Breast epithelium (tissue), 4 donors: Measurements from ENCODE around the gene RAB9A. TPM values are rescaled to one million over a fixed set of nuclear protein-coding genes. Genes with fewer than 3 reads are reported as not detected.

Source experiments
- DNase-seq, 2 donors: peaks; one replicate each; pipeline ENCODE4 v3.0.0-alpha.2; 2019; ENCODE audit warnings: low spot score in 2 of 2
- H3K27ac ChIP-seq, 2 donors: fragments of 200-600 bp; sonication (generic) in 1 of 2; one replicate each; pipeline ENCODE4 v1.5.1; 2016 to 2019; ENCODE audit warnings: mild to moderate bottlenecking in 1 of 2
- H3K27me3 ChIP-seq, 2 donors: fragments of 200-600 bp; sonication (generic) in 1 of 2; one replicate each; pipeline versions ENCODE4 v1.5.1 to v1.6.0; 2017 to 2019; ENCODE audit warnings: control low read depth in 1 of 2, mild to moderate bottlenecking in 1 of 2
- H3K36me3 ChIP-seq: fragments of 200-600 bp; one replicate; pipeline ENCODE4 v1.5.1; 2019
- H3K4me1 ChIP-seq, 2 donors: fragments of 200-600 bp; sonication (generic); one replicate each; pipeline ENCODE4 v1.5.1; 2016 to 2019; ENCODE audit warnings: control low read depth in 1 of 2
- H3K4me3 ChIP-seq, 3 donors: fragments of 200-600 bp; sonication (generic); 1 replicate in 2 of 3; 2 replicates in 1 of 3; pipeline ENCODE4 v1.5.1; 2016 to 2019; ENCODE audit warnings: mild to moderate bottlenecking in 3 of 3, moderate library complexity in 2 of 3
- H3K9me3 ChIP-seq, 2 donors: fragments of 200-600 bp; sonication (generic) in 1 of 2; one replicate each; pipeline ENCODE4 v1.5.1; 2016 to 2019; ENCODE audit warnings: control low read depth in 1 of 2
- CTCF ChIP-seq, 3 donors: fragments of 450-650 bp; IDR thresholded peaks; one replicate each; pipeline ENCODE4 v1.5.1; 2016 to 2017; ENCODE audit warnings: antibody characterized with exemption in 3 of 3, mild to moderate bottlenecking in 3 of 3, moderate library complexity in 3 of 3
- POLR2A ChIP-seq: fragments of 450-650 bp; IDR thresholded peaks from one replicate; pipeline ENCODE4 v1.6.1; 2016; ENCODE audit warnings: antibody characterized with exemption, mild to moderate bottlenecking, moderate library complexity
- POLR2AphosphoS5 ChIP-seq, 3 donors: sonication (generic); formaldehyde crosslinking; IDR thresholded peaks; one replicate each; pipeline ENCODE4 v1.6.1; 2017; ENCODE audit warnings: antibody characterized with exemption in 3 of 3
- intact Hi-C: fragments of 100-400 bp; cut with DNase I; formaldehyde crosslinking; loops from one replicate; pipeline ENCODE4 v1.15.1; 2023; ENCODE audit warnings: low total_unique reads
- total RNA-seq, 3 donors: library from RNA; depleted of rRNA; stranded (reverse); fragments of >200 nt; gene quantifications; one replicate each; pipeline ENCODE4 v1.1.0, GENCODE V29; 2016

Gene RAB9A
- total RNA-seq, 3 donors from 2014 or later, result 41.0 to 63.4 (median 43.2) TPM

DNA sequence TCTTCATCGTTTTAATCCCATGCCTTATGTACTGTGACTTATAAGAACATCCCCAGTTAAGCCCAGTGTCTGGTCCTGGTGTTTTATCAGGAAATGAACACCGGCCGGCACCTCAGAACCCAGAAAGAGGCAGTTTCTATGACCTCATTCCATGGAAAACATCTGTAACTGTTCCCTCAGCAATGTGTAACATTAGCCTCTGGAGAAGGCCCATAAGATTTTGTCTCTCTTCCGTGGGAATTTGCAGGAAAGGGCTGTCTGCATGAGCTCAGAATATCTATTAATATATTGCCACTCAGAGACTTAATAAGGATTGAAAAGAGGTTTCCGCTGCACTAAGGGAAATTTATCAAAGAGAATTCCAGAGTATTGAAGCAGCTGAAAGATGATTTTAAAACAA, 39.1 kb upstream of the RAB9A start:
- Histone ChIP-seq H3K27me3 (peaks cover 0 to 54% of the 10 kb centered on the region in 2 donors), H3K9me3 (no peaks in the 10 kb centered on the region), H3K36me3 (no peaks in the 10 kb centered on the region), H3K27ac (no peak overlapping the region), H3K4me3 (no peak overlapping the region), H3K4me1 (no peaks in the 10 kb centered on the region)
- no peak for DNase-seq
- TF ChIP-seq POLR2A, result no peak
- no peak for TF ChIP-seq POLR2AphosphoS5 (IDR thresholded peaks at IDR 0.05)
- no peak for TF ChIP-seq CTCF (IDR thresholded peaks at IDR 0.05)
- intact Hi-C loops, result no loop called here

DNA sequence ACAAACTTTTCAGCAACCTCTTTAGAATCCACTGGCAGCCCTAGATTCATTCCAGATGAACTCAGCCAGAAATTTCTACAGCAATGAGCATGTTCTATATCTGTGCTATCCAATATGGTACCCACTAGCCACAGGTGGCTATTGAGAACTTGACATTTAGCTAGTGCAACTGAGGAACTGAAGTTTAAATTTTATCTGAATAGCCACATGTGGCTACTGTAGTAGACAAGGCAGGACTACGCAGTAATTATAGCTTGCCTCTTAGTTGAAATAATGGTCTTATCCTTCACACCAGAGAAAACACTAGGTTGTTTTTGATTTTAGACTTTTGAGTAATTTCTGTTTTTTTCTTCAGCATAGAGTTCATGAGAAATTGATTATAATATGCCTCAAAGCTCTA, 38.6 kb upstream of the RAB9A start:
- H3K27ac ChIP-seq, result no peak overlapping the region
- TF ChIP-seq CTCF (IDR thresholded peaks at IDR 0.05) (no peak), POLR2AphosphoS5 (IDR thresholded peaks at IDR 0.05) (no peak), POLR2A (no peak)
- intact Hi-C loops, result no loop called here

GRCh38 chrX:13651150-13651549, 37.8 kb upstream of the RAB9A start:
- TF ChIP-seq POLR2A, result no peak
- TF ChIP-seq CTCF (IDR thresholded peaks at IDR 0.05), result no peak
- no peak for TF ChIP-seq POLR2AphosphoS5 (IDR thresholded peaks at IDR 0.05)
- H3K9me3 ChIP-seq, result no peaks in the 10 kb centered on the region
- H3K27me3 ChIP-seq, result peaks cover 0 to 41% of the 10 kb centered on the region in 2 donors
- no peak overlapping the region for H3K27ac ChIP-seq
- intact Hi-C loops, result no loop called here
- no peaks in the 10 kb centered on the region for H3K4me1 ChIP-seq
- DNase-seq, result no peak
- H3K4me3 ChIP-seq, result no peak overlapping the region
- no peaks in the 10 kb centered on the region for H3K36me3 ChIP-seq

More for the DNA sequence above, 38.6 kb upstream of the RAB9A start:
- H3K4me3 ChIP-seq, result no peak overlapping the region
- H3K9me3 ChIP-seq, result no peaks in the 10 kb centered on the region
- H3K4me1 ChIP-seq, result no peaks in the 10 kb centered on the region
- no peak for DNase-seq
- peaks cover 0 to 50% of the 10 kb centered on the region in 2 donors for H3K27me3 ChIP-seq
- H3K36me3 ChIP-seq, result no peaks in the 10 kb centered on the region

GRCh38 chrX:13652287-13652793, 36.6 kb upstream of the RAB9A start:
- intact Hi-C loops, result no loop called here
- H3K4me1 ChIP-seq, result no peaks in the 10 kb centered on the region

More at GRCh38 chrX:13652287-13652793, 36.6 kb upstream of the RAB9A start:
- no peak for DNase-seq
- no peaks in the 10 kb centered on the region for H3K36me3 ChIP-seq
- TF ChIP-seq CTCF (IDR thresholded peaks at IDR 0.05) (no peak), POLR2AphosphoS5 (IDR thresholded peaks at IDR 0.05) (no peak), POLR2A (no peak)
- peak overlapping the region; percentile 53 to 79 (median 73) for H3K4me3 ChIP-seq
- peak overlapping the region; percentile 94 for H3K27ac ChIP-seq
- no peaks in the 10 kb centered on the region for H3K9me3 ChIP-seq
- peaks cover 0 to 29% of the 10 kb centered on the region in 2 donors for H3K27me3 ChIP-seq
